K562 (cell line): Measurements from ENCODE around the gene CTPS1. TPM values are rescaled to one million over a fixed set of nuclear protein-coding genes. Genes with fewer than 3 reads are reported as not detected.

Experiments
- ATF4 ChIP-seq: fragments of 450-650 bp; formaldehyde crosslinking; IDR thresholded peaks from 2 replicates; pipeline ENCODE4 v1.4.0; 2022; ENCODE audit warnings: mild to moderate bottlenecking, moderate library complexity
- BRF2 ChIP-seq: IDR thresholded peaks from 3 replicates; pipeline ENCODE4 v1.6.1; 2011; ENCODE audit warnings: borderline replicate concordance, mild to moderate bottlenecking; ENCODE audit not compliant: insufficient read length, insufficient read depth
- CC2D1A ChIP-seq: fragments of 450-650 bp; IDR thresholded peaks from 2 replicates; pipeline ENCODE4 v1.6.1; 2017; ENCODE audit warnings: mild to moderate bottlenecking
- CXXC5 ChIP-seq: fragments of 250-450 bp; sonication (Bioruptor Pico); IDR thresholded peaks from 2 replicates; pipeline ENCODE4 v1.8.0; 2022; ENCODE audit warnings: inconsistent platforms, mild to moderate bottlenecking, moderate library complexity
- E2F6 ChIP-seq, 2 experiments: IDR thresholded peaks; 2 replicates each; pipeline ENCODE4 v1.6.1; 2011; ENCODE audit warnings: borderline replicate concordance in 1 of 2, control low read depth in 1 of 2, low read depth in 1 of 2, low read length in 1 of 2, mild to moderate bottlenecking in 1 of 2, mixed read lengths in 1 of 2, moderate library complexity in 1 of 2; ENCODE audit not compliant: insufficient read depth in 1 of 2, insufficient read length in 1 of 2, poor library complexity in 1 of 2, severe bottlenecking in 1 of 2; ENCODE audit errors: extremely low read depth in 1 of 2
- EHMT2 ChIP-seq: fragments of 450-650 bp; IDR thresholded peaks from 2 replicates; pipeline ENCODE4 v1.6.1; 2018; ENCODE audit warnings: antibody characterized with exemption
- ELF1 ChIP-seq: fragments of 200-800 bp; sonication (Bioruptor generic); IDR thresholded peaks from 2 replicates; pipeline ENCODE4 v1.6.1; 2016; ENCODE audit warnings: missing genetic modification characterization, missing compliant biosample characterization
- GABPB1 ChIP-seq: sonication (generic); formaldehyde crosslinking; IDR thresholded peaks from 2 replicates; pipeline ENCODE4 v1.8.0; 2022; ENCODE audit warnings: mild to moderate bottlenecking, missing genetic modification reagents
- GATAD2A ChIP-seq: fragments of 450-650 bp; IDR thresholded peaks from 2 replicates; pipeline ENCODE4 v1.6.1; 2017
- HOXB6 ChIP-seq: fragments of 250-450 bp; sonication (Bioruptor Pico); IDR thresholded peaks from 2 replicates; pipeline ENCODE4 v1.5.1; 2022; ENCODE audit warnings: mild to moderate bottlenecking, borderline replicate concordance
- NR3C1 ChIP-seq: sonication (generic); formaldehyde crosslinking; IDR thresholded peaks from 2 replicates; pipeline ENCODE4 v1.8.1; 2022; ENCODE audit warnings: missing genetic modification reagents
- POLR2AphosphoS5 ChIP-seq: IDR thresholded peaks from 2 replicates; pipeline ENCODE4 v1.6.1; 2011; ENCODE audit warnings: mild to moderate bottlenecking, low read depth, low read length, moderate library complexity; ENCODE audit not compliant: control insufficient read depth, insufficient read depth
- RFX1 ChIP-seq: fragments of 450-650 bp; IDR thresholded peaks from 2 replicates; pipeline ENCODE4 v1.6.1; 2016; ENCODE audit warnings: mild to moderate bottlenecking, moderate library complexity
- SIN3B ChIP-seq: fragments of 450-650 bp; IDR thresholded peaks from 2 replicates; pipeline ENCODE4 v1.6.1; 2017; ENCODE audit warnings: low read depth, mild to moderate bottlenecking, moderate library complexity
- TRIM28 ChIP-seq: fragments of 450-650 bp; IDR thresholded peaks from 2 replicates; pipeline ENCODE4 v1.6.1; 2017
- ZNF143 ChIP-seq: sonication (generic); formaldehyde crosslinking; IDR thresholded peaks from 2 replicates; pipeline ENCODE4 v1.9.0; 2022; ENCODE audit warnings: mild to moderate bottlenecking, missing genetic modification reagents
- ZNF24 ChIP-seq: fragments of 450-650 bp; IDR thresholded peaks from 2 replicates; pipeline ENCODE4 v1.6.1; 2016
- ZNF518B ChIP-seq: fragments of 250-450 bp; sonication (Bioruptor Pico); IDR thresholded peaks from 2 replicates; pipeline ENCODE4 v1.5.0; 2021; ENCODE audit warnings: mild to moderate bottlenecking, moderate library complexity
- ZNF740 ChIP-seq, 3 experiments: fragments of 200-800 bp in 1 of 3; sonication (Bioruptor generic) in 1 of 3; sonication (generic) in 1 of 3; formaldehyde crosslinking in 1 of 3; IDR thresholded peaks; 2 replicates each; pipeline versions ENCODE4 v1.6.1 to v1.8.0; 2016 to 2022; ENCODE audit warnings: mild to moderate bottlenecking in 2 of 3, missing compliant biosample characterization in 2 of 3, missing genetic modification characterization in 2 of 3, missing genetic modification reagents in 1 of 3
- ZZZ3 ChIP-seq: fragments of 450-650 bp; IDR thresholded peaks from 2 replicates; pipeline ENCODE4 v1.6.1; 2016; ENCODE audit warnings: antibody characterized with exemption, mild to moderate bottlenecking, moderate library complexity
- polyA plus RNA-seq, 8 experiments: library from polyadenylated mRNA; depleted of rRNA in 4 of 8; stranded (reverse) in 5 of 8; unstranded in 3 of 8; fragments of >200 nt; fragmentation: Nextera tagmentation in 2 of 8; fragmentation: Illumina TruSeq in 1 of 8; extraction: Ambion mirVana in 2 of 8; extraction: Trizol in 1 of 8; gene quantifications; 2 replicates each; pipeline versions ENCODE4 v1.2.1 to v1.2.3, GENCODE V29; 2011 to 2014; ENCODE audit warnings: inconsistent platforms in 1 of 8, missing spikeins in 1 of 8
- total RNA-seq, 7 experiments: library from RNA; depleted of rRNA in 6 of 7; stranded (reverse); fragments of >200 nt in 6 of 7; fragmentation: Illumina TruSeq in 2 of 7; extraction: Trizol in 2 of 7; gene quantifications; 2 replicates each; pipeline versions ENCODE4 v1.2.1 to v1.2.3, GENCODE V29; 2011 to 2021; ENCODE audit warnings: low replicate concordance in 1 of 7

CTPS1 gene
- total and polyA plus RNA-seq, 9 of the 15 experiments (the other 6 are each of a cell fraction or from before 2014, with no cell fraction given), result 44.4 to 164 (median 87.7) TPM

GRCh38 chr1:40939320-40940059 lies 40.0 kb upstream of the CTPS1 start (continued):
- TF ChIP-seq CXXC5 (CRISPR knock-in tag) (peak; percentile 84), BRF2 (no peak), ZNF740 (CRISPR knock-in tag; IDR thresholded peaks at IDR 0.05) (no peak), ZNF740 (tag; IDR thresholded peaks at IDR 0.05) (no peak), POLR2AphosphoS5 (peak; percentile 76), ZNF143 (CRISPR knock-in tag) (no peak), E2F6 (IDR thresholded peaks at IDR 0.05; ENCODE audit: borderline replicate concordance in 1 of 2, extremely low read depth in 1 of 2, insufficient read depth in 1 of 2, insufficient read length in 1 of 2, low read depth in 1 of 2, low read length in 1 of 2, poor library complexity in 1 of 2, severe bottlenecking in 1 of 2) (no peak), TRIM28 (peak; percentile 43; the same call in 1 of the 2 replicates), HOXB6 (no peak), ELF1 (tag) (no peak), SIN3B (no peak), ZNF518B (CRISPR knock-in tag) (no peak), RFX1 (no peak), GATAD2A (0 out of 2 replicates have a peak, but pooled peaks have one; percentile 25), EHMT2 (peak; percentile 79), ATF4 (CRISPR knock-in tag) (no peak), NR3C1 (CRISPR knock-in tag) (no peak), GABPB1 (CRISPR knock-in tag) (no peak), ZNF24 (peak; percentile 89), CC2D1A (peak; percentile 62; the same call in 1 of the 2 replicates), ZZZ3 (no peak)
